CD14-positive monocyte (primary cell): ENCODE results near the gene HTR1D. TPM values are rescaled to one million over a fixed set of nuclear protein-coding genes. Genes with fewer than 3 reads are reported as not detected.

Experiments used
- DNase-seq, 3 donors: peaks; one replicate each; pipeline ENCODE4 v3.0.0-alpha.2; 2011 to 2022
- H2AFZ ChIP-seq: 2 replicates; pipeline ENCODE4 v1.6.0; 2012; ENCODE audit warnings: mild to moderate bottlenecking, low read depth, low read length, inconsistent platforms; ENCODE audit not compliant: insufficient read depth, poor library complexity, severe bottlenecking
- H3K27ac ChIP-seq, 2 donors: 1 replicate in 1 of 2; 2 replicates in 1 of 2; pipeline ENCODE4 v1.5.1; 2012 to 2013; ENCODE audit warnings: low read length in 2 of 2, control low read depth in 1 of 2, inconsistent platforms in 1 of 2, low read depth in 1 of 2, mild to moderate bottlenecking in 1 of 2
- H3K27me3 ChIP-seq, 2 donors: one replicate each; pipeline versions ENCODE4 v1.6.0 to v1.6.1; 2011 to 2013; ENCODE audit warnings: low read length in 2 of 2; ENCODE audit not compliant: control insufficient read depth in 2 of 2, insufficient read depth in 2 of 2
- H3K36me3 ChIP-seq, 2 donors: replicated peaks in 1 of 2; 1 replicate in 1 of 2; 2 replicates in 1 of 2; pipeline versions ENCODE4 v1.5.1 to v1.6.1; 2012 to 2013; ENCODE audit warnings: low read length in 2 of 2, control low read depth in 1 of 2, inconsistent platforms in 1 of 2, mild to moderate bottlenecking in 1 of 2; ENCODE audit not compliant: insufficient read depth in 2 of 2, control insufficient read depth in 1 of 2
- H3K4me1 ChIP-seq, 2 donors: 1 replicate in 1 of 2; 2 replicates in 1 of 2; pipeline versions ENCODE4 v1.5.1 to v1.6.1; 2012 to 2013; ENCODE audit warnings: low read length in 2 of 2, control low read depth in 1 of 2, inconsistent platforms in 1 of 2, mild to moderate bottlenecking in 1 of 2, moderate library complexity in 1 of 2; ENCODE audit not compliant: insufficient read depth in 2 of 2, control insufficient read depth in 1 of 2
- H3K4me2 ChIP-seq: replicated peaks from 2 replicates; pipeline ENCODE3; 2012; ENCODE audit warnings: low read length, moderate library complexity, mild to moderate bottlenecking; ENCODE audit not compliant: poor library complexity, severe bottlenecking; ENCODE audit errors: extremely low read depth
- H3K4me3 ChIP-seq, 3 experiments: fragments of 200-600 bp in 1 of 3; sonication (generic) in 1 of 3; replicated peaks in 1 of 3; 1 replicate in 2 of 3; 2 replicates in 1 of 3; pipeline ENCODE4 v1.5.1; 2011 to 2013; ENCODE audit warnings: low read length in 3 of 3, mild to moderate bottlenecking in 3 of 3, control low read depth in 2 of 3, low read depth in 2 of 3, inconsistent platforms in 1 of 3, moderate library complexity in 1 of 3
- H3K79me2 ChIP-seq: 2 replicates; pipeline ENCODE4 v1.6.0; 2012; ENCODE audit warnings: mild to moderate bottlenecking, control low read depth, inconsistent platforms, low read length, moderate library complexity; ENCODE audit not compliant: insufficient read depth
- H3K9ac ChIP-seq: 2 replicates; pipeline ENCODE4 v1.6.0; 2017; ENCODE audit warnings: low read length, mild to moderate bottlenecking; ENCODE audit not compliant: insufficient read depth, poor library complexity, severe bottlenecking
- H3K9me3 ChIP-seq, 2 donors: replicated peaks in 1 of 2; 1 replicate in 1 of 2; 2 replicates in 1 of 2; pipeline versions ENCODE4 v1.5.1 to v1.6.1; 2012 to 2013; ENCODE audit warnings: low read length in 2 of 2, control low read depth in 1 of 2; ENCODE audit not compliant: control insufficient read depth in 1 of 2, insufficient read depth in 1 of 2
- H4K20me1 ChIP-seq: 2 replicates; pipeline ENCODE4 v1.6.0; 2012; ENCODE audit warnings: mild to moderate bottlenecking, low read length, control low read depth, moderate library complexity; ENCODE audit not compliant: insufficient read depth
- H3K27ac Mint-ChIP-seq, 7 donors: one replicate each; pipeline ENCODE4 v1.8.0; 2020; ENCODE audit warnings: mild to moderate bottlenecking in 7 of 7, mixed read lengths in 7 of 7, moderate library complexity in 6 of 7, inconsistent platforms in 2 of 7
- H3K27me3 Mint-ChIP-seq, 3 donors: one replicate each; pipeline ENCODE4 v1.8.0; 2021 to 2022; ENCODE audit warnings: low read depth in 3 of 3, mild to moderate bottlenecking in 3 of 3, mixed read lengths in 3 of 3, moderate library complexity in 3 of 3, inconsistent platforms in 1 of 3
- H3K36me3 Mint-ChIP-seq, 2 donors: one replicate each; pipeline ENCODE4 v1.8.0; 2020; ENCODE audit warnings: mixed read lengths in 2 of 2, inconsistent platforms in 1 of 2, mild to moderate bottlenecking in 1 of 2
- H3K4me1 Mint-ChIP-seq: one replicate; pipeline ENCODE4 v1.8.0; 2020; ENCODE audit warnings: mild to moderate bottlenecking, mixed read lengths
- H3K4me3 Mint-ChIP-seq, 2 donors: one replicate each; pipeline ENCODE4 v1.8.0; 2020; ENCODE audit warnings: mild to moderate bottlenecking in 2 of 2, mixed read lengths in 2 of 2, moderate library complexity in 1 of 2
- H3K9me3 Mint-ChIP-seq, 7 donors: one replicate each; pipeline ENCODE4 v1.8.0; 2020 to 2022; ENCODE audit warnings: mixed read lengths in 7 of 7, mild to moderate bottlenecking in 6 of 7, moderate library complexity in 6 of 7, inconsistent platforms in 2 of 7
- CTCF ChIP-seq: fragments of 200-600 bp; IDR thresholded peaks from one replicate; pipeline ENCODE4 v1.8.0; 2022; ENCODE audit warnings: antibody characterized with exemption, mild to moderate bottlenecking
- WGBS: methylation state at CpG from one replicate; pipeline ENCODE4 v1.1.5; 2013; ENCODE audit warnings: missing lambda C conversion rate; ENCODE audit not compliant: insufficient coverage; 5-methylcytosine and 5-hydroxymethylcytosine counted together
- intact Hi-C, 2 donors: fragments of 100-400 bp; cut with micrococcal nuclease; formaldehyde crosslinking; loops; one replicate each; pipeline versions ENCODE4 v1.15.0 to v1.15.1; 2023
- polyA plus RNA-seq, 3 donors: library from polyadenylated mRNA; depleted of rRNA in 1 of 3; unstranded in 2 of 3; stranded (reverse) in 1 of 3; fragments of 300-500 nt in 2 of 3; fragments of >200 nt in 1 of 3; fragmentation: Illumina TruSeq in 2 of 3; gene quantifications; 1 replicate in 2 of 3; 2 replicates in 1 of 3; pipeline ENCODE4 v1.2.3, GENCODE V29; 2012 to 2021

The HTR1D gene
- polyA plus RNA-seq, 3 donors = not detected

- Mint-ChIP-seq H3K4me3 (no peak overlapping the region), H3K9me3 (no peaks in the 10 kb centered on the region), H3K36me3 (no peaks in the 10 kb centered on the region), H3K4me1 (peaks cover 8% of the 10 kb centered on the region), H3K27ac (no peak overlapping the region), H3K27me3 (peaks cover 0 to 1% (median 0%) of the 10 kb centered on the region in 3 donors)
- Histone ChIP-seq H2AFZ (no peak overlapping the region), H3K27ac (no peak overlapping the region), H3K4me3 (no peak overlapping the region), H3K9me3 (no peaks in the 10 kb centered on the region), H3K9ac (no peak overlapping the region), H3K27me3 (no peaks in the 10 kb centered on the region), H3K36me3 (no peaks in the 10 kb centered on the region), H3K79me2 (peaks cover 81% of the 10 kb centered on the region), H4K20me1 (peaks cover 87% of the 10 kb centered on the region), H3K4me1 (peaks cover 3 to 4% of the 10 kb centered on the region in 2 donors), H3K4me2 (no peak overlapping the region)
- DNase-seq = no peak
- no CpG with 5 or more reads among the region's 5 CpGs for WGBS
- TF ChIP-seq CTCF = no peak
- intact Hi-C loops = no loop called here
Measured at GRCh38 chr1:23159963-23160877, 57.1 kb downstream of the HTR1D start.

- no peaks in the 10 kb centered on the region for H3K36me3 Mint-ChIP-seq
- H3K9me3 ChIP-seq = no peaks in the 10 kb centered on the region
- no peak for DNase-seq
- H3K27me3 ChIP-seq = no peaks in the 10 kb centered on the region
- H3K36me3 ChIP-seq = no peaks in the 10 kb centered on the region
- no peak overlapping the region for H3K27ac ChIP-seq
- no peak for TF ChIP-seq CTCF
- H3K27ac Mint-ChIP-seq = no peak overlapping the region
- H2AFZ ChIP-seq = no peak overlapping the region
- peaks cover 13% of the 10 kb centered on the region for H3K4me1 Mint-ChIP-seq
- no peak overlapping the region for H3K4me2 ChIP-seq
- H4K20me1 ChIP-seq = peaks cover 80% of the 10 kb centered on the region
- no peak overlapping the region for H3K4me3 ChIP-seq
- H3K9me3 Mint-ChIP-seq = no peaks in the 10 kb centered on the region
- no peak overlapping the region for H3K4me3 Mint-ChIP-seq
- H3K4me1 ChIP-seq = no peaks in the 10 kb centered on the region
- H3K9ac ChIP-seq = no peak overlapping the region
- H3K79me2 ChIP-seq = peaks cover 69% of the 10 kb centered on the region
- intact Hi-C loops = no loop called here
- 100% methylated on average over 1 of the region's 4 CpGs for WGBS
- peaks cover 0 to 2% (median 0%) of the 10 kb centered on the region in 3 donors for H3K27me3 Mint-ChIP-seq
Measured at GRCh38 chr1:23156940-23157339, 60.4 kb downstream of the HTR1D start.
